ENCODE results near the gene NFAT5. TPM values are rescaled to one million over a fixed set of nuclear protein-coding genes. Genes with fewer than 3 reads are reported as not detected.
A peak's percentile ranks its signal among the peaks of the same experiment; 100 is the strongest.
"Not testable (repeated sequence)": the region's sequence is repeated elsewhere in the genome, so short reads cannot be mapped to it uniquely, and the experiment has no call there.

The NFAT5 gene
- polyA plus RNA-seq, 1 donor from 2014 or later: 9.5 TPM

DNA sequence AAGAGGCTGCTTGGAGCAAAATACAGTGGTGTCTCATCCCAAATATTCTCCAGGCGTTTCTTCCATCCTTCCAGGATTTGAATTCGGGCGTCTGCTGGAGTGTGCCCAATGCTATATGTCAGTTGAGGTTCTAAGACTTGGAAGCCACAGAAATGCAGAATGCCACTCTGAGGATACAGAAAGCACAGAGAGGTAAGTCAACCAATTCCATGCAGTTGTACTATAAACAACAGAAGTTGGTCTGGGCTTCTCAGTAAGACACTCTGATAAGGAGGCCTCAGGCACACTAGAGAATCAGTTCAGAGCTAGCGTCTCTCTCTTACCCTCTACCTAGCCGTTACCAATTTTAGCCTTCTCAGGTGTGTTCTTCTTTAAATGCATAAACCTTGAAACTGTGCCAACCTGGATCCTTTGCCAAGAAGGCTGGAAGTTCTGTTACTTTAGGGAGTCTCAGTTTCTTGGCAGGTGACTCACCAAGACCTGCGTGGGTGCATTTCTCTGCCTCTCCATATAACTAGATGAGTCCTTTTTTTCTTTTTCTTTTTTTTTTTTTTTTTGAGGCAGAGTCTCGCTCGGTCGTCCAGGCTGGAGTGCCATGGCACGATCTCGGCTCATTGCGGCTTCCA lies 145.5 kb downstream of the NFAT5 start:
- Mint-ChIP-seq H3K27ac (peak overlapping the region in 1 of 3 donors; percentile 69), H3K4me1 (peaks cover 0 to 4% (median 3%) of the 10 kb centered on the region in 3 donors), H3K9me3 (no peaks in the 10 kb centered on the region), H3K27me3 (no peaks in the 10 kb centered on the region), H3K36me3 (no peaks in the 10 kb centered on the region), H3K4me3 (no peak overlapping the region)

DNA sequence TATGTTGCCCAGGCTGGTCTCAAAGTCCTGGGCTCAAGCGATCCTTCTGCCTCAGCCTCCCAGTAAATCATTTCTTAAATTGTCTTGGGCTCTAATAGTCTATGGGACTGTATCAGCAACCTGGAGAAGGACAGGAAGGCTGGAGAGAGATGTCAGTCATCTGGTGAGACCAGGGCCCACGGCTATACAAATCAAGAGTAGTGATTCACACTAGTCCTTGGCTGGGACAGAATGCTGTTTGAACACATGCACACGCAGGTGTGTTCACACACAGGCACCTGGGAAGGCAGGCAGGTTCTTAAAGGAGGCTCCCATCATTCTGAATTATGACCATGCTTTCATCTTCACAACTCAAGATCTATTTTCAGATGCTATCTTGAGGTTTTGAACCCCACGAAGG lies 146.5 kb downstream of the NFAT5 start:
- H3K36me3 Mint-ChIP-seq: no peaks in the 10 kb centered on the region
- no peak overlapping the region for H3K27ac Mint-ChIP-seq
- no peaks in the 10 kb centered on the region for H3K9me3 Mint-ChIP-seq
- H3K4me3 Mint-ChIP-seq: no peak overlapping the region
- H3K4me1 Mint-ChIP-seq: peaks cover 0 to 4% (median 3%) of the 10 kb centered on the region in 3 donors
- no peaks in the 10 kb centered on the region for H3K27me3 Mint-ChIP-seq

DNA sequence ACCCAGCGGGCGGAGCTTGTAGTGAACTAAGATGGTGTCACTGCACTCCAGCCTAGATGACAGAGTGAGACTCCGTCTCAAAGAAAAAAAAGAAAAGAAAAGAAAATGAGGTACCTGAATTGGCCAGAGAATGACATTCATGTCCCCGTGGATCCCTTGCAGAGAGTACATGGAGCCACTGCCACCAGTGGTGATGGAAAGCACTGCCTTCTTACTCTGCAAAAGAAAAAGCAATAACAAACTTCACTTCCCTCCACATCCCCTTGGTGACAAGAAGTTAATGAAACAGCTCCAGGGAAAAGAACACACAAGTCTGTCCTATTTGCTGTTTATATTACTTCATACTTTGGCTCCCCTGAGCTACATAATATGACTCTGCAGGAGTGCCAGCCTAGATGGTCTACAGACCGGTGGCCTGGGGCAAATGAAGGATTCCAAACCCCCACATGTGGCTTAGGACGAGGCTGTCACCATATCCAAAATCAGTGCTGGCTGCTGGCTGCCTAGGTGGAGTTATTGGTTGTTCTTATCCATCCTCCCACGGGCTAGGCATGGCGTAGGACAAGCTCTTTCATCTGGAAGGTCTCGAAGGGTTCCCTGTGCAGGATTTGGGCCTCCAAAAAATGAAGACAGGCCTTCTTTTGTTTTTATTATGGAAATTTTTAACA lies 147.3 kb downstream of the NFAT5 start:
- Mint-ChIP-seq H3K36me3 (no peaks in the 10 kb centered on the region), H3K27ac (no peak overlapping the region)

DNA sequence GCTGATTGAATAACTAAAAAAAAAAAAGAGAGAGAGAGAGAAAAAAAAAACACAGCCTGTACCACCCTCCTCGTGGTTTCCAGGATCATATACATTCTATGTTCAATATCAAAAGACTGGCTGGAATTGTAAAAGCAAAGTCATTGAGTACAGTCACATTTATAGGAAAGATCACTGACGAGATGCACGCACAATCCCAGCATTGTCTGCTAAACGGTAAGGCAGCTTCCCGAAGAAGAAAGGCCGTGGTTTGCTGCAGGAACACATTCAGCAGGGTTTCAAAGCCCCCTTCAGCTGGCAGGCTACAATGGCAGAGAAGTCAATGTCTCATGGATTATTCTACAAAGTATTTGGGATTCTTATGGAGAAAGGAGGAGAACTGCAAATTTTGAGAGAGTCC lies 151.3 kb downstream of the NFAT5 start:
- Mint-ChIP-seq H3K4me3 (no peak overlapping the region), H3K4me1 (no peaks in the 10 kb centered on the region), H3K36me3 (no peaks in the 10 kb centered on the region), H3K27ac (no peak overlapping the region), H3K27me3 (no peaks in the 10 kb centered on the region), H3K9me3 (no peaks in the 10 kb centered on the region)

More for the DNA sequence above, 147.3 kb downstream of the NFAT5 start:
- Mint-ChIP-seq H3K9me3 (no peaks in the 10 kb centered on the region), H3K27me3 (no peaks in the 10 kb centered on the region), H3K4me3 (no peak overlapping the region), H3K4me1 (peaks cover 0 to 3% (median 3%) of the 10 kb centered on the region in 3 donors)

DNA sequence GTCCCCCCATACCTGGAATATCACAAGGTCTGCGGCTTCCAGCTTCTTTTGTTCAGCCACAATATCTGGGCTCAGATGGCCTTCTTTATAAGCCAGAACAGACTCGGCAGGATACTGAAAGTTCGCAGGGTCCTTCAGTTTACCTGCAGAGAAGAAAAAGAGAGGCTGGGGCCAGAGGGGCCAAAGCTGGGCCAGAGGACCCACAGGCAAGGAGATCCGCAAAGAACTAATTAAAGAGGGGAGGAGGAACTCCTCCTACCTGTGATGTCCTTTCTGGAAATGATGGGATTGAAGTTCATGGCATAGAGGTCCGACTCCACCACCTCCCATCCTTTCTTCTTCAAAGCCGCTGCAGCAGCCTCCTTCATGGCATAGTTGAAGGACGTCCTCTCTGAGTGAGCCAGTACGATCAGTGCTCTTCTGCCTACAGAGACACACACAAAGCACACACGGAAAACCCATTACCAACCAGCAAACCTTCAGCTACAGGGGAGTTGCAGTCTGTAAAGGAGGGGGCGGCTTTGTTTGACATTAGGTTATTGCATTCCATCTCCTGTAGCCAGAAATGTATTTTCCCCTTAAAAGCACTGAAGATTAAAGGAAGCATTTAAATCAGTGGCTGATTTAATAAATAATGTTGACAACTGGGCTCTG lies 152.5 kb downstream of the NFAT5 start:
- no peak overlapping the region for H3K27ac Mint-ChIP-seq
- H3K4me1 Mint-ChIP-seq: no peaks in the 10 kb centered on the region
- H3K9me3 Mint-ChIP-seq: no peaks in the 10 kb centered on the region
- no peak overlapping the region for H3K4me3 Mint-ChIP-seq
- H3K27me3 Mint-ChIP-seq: no peaks in the 10 kb centered on the region
- no peaks in the 10 kb centered on the region for H3K36me3 Mint-ChIP-seq

DNA sequence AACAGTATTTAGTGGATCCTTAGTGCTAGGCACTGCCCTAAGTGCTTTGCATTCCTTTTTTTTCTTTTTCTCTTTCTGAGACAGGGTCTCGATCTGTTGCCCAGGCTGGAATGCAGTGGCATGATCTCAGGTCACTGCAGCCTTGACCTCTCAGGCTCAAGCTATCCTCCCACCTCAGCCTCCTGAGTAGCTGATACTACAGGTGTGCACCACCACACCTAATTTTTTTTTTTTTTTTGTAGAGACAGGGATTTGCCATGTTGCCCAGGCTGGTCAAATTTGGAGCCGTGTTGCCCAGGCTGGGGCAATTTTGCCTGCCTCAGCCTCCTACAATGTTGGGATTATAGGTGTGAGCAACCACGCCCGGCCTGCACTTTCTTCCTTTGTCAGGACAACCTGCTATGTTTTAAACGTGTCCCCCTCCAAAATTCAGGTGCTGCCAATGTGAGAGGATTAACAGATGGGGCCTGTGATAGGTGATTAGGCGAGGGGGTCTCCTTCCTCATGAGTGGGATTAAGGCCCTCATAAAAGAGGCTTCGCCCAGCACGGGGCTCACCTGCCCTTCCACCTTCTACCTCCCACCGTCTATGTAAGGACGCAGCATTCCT lies 155.2 kb downstream of the NFAT5 start:
- H3K9me3 Mint-ChIP-seq: no peaks in the 10 kb centered on the region
- H3K27ac Mint-ChIP-seq: no peak overlapping the region
- H3K4me1 Mint-ChIP-seq: peaks cover 0 to 4% (median 3%) of the 10 kb centered on the region in 3 donors
- no peaks in the 10 kb centered on the region for H3K27me3 Mint-ChIP-seq
- no peaks in the 10 kb centered on the region for H3K36me3 Mint-ChIP-seq
- no peak overlapping the region for H3K4me3 Mint-ChIP-seq

DNA sequence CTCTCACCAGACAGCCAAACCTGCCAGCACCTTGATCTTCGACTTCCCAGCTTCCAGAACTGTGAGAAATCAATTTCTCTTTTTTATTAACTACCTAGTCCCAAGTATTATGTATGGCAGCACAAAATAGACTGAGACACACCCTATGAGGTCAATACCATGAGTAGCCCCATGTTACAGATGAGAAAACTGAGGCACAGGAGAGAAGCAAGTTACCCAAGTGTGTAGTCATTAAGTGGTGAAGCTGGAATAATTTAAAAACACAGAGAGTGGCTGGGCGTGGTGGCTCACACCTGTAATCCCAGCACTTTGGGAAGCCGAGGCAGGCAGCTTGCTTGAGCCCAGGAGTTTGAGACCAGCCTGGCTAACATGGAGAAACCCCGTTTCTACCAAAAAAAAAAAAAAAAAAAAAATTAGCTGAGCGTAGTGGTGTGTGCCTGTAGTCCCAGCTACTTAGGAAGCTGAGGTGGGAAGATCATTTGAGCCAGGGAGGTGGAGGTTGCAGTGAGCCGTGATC lies 155.7 kb downstream of the NFAT5 start:
- Mint-ChIP-seq H3K27ac (no peak overlapping the region), H3K4me3 (peak overlapping the region in 1 of 4 donors; percentile 54), H3K27me3 (no peaks in the 10 kb centered on the region), H3K9me3 (no peaks in the 10 kb centered on the region), H3K36me3 (no peaks in the 10 kb centered on the region), H3K4me1 (peaks cover 2 to 9% (median 8%) of the 10 kb centered on the region in 3 donors)

DNA sequence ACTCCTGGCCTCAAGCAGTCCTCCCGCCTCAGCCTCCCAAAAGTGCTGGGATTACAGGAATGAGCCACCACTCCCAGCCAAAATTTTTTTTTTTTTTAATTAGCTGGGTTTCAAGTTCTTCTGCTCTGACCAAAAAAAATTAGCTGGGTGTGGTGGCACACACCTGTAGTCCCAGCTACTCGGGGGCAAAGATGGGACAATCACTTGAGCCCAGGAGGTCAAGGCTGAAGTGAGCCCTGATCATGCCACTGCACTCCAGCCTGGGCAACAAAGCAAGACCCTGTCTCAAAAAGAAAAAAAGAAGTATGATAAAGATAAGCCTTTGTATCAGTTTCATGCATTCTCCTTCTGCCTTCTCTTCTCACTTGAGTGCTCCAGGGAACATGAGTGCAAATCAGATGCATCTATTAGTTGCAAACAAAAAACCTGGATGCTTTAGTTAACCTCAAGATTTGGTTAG lies 158.7 kb downstream of the NFAT5 start:
- Mint-ChIP-seq H3K36me3 (no peaks in the 10 kb centered on the region), H3K27me3 (no peaks in the 10 kb centered on the region), H3K27ac (peak overlapping the region in 1 of 3 donors; percentile 34), H3K4me3 (peak overlapping the region in 1 of 4 donors; percentile 87), H3K9me3 (no peaks in the 10 kb centered on the region), H3K4me1 (peaks cover 9 to 14% (median 13%) of the 10 kb centered on the region in 3 donors)

DNA sequence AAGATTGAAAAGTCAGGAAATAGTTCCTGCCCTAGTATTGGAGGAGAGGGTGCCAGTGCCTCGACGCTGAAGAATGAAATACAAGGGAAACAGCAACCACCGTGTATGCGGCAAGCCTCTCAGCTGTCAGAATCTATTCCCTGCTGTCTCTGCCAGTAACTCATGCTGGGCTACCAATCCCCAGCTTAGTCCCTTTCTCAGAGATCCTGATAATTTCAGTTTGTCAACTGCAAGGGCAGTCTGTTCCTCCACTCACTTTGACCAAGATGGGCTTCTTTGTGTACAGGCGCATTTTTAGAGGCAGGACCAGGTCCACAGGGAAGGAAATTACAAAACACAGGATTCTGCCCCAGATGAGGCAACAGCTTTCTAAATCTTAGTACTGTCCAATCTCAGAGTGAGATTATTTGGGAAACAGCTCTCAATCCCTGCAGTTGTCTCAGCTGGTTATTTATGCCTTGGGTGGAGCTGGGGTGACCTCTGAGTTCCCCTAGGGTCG lies 159.3 kb downstream of the NFAT5 start:
- Mint-ChIP-seq H3K27ac (peak overlapping the region in 1 of 3 donors; percentile 34), H3K9me3 (no peaks in the 10 kb centered on the region), H3K4me1 (peaks cover 9 to 16% (median 13%) of the 10 kb centered on the region in 3 donors), H3K27me3 (no peaks in the 10 kb centered on the region), H3K36me3 (peaks cover 2% of the 10 kb centered on the region), H3K4me3 (peak overlapping the region; percentile 30 to 94 (median 82))

DNA sequence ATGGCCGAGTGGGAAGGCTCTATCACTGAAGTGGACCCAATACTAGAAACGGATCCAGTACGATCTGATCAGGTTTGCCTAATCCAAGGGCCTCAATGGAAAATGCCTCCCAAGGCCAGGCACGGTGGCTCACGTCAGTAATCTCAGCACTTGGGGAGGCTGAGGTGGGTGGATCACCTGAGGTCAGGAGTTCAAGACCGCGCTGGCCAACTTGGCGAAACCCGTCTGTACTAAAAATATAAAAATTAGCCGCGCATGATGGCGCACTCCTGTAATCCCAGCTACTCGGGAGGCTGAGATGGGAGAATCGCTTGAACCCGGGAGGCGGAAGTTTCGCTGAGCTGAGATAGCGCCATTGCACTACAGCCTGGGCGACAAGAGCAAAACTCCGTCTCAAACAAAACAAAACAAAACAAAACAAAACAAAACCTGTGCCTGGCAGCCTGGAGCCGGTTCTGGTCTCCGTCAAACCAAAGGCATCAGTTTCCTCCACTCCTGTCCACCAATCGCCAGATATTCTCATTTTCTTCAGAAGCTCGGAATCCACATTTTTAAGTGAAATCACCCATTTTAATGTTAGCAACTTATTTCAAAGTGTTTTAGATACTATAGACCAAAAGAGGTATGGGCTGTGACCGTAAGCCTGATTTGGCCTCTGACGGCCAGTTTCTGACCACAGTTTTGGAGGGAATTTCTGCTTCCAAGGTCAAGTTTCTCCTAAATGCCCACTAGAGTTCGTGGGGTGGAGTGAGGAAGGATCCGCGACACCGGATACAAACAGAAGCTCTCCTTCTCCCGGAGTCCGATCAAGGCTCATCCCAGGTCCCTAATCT lies 159.9 kb downstream of the NFAT5 start:
- Mint-ChIP-seq H3K9me3 (no peaks in the 10 kb centered on the region), H3K4me1 (peaks cover 9 to 16% (median 13%) of the 10 kb centered on the region in 3 donors), H3K4me3 (peak overlapping the region; percentile 87 to 97 (median 92)), H3K36me3 (peaks cover 2% of the 10 kb centered on the region), H3K27me3 (no peaks in the 10 kb centered on the region), H3K27ac (peak overlapping the region; percentile 80 to 93 (median 89))

DNA sequence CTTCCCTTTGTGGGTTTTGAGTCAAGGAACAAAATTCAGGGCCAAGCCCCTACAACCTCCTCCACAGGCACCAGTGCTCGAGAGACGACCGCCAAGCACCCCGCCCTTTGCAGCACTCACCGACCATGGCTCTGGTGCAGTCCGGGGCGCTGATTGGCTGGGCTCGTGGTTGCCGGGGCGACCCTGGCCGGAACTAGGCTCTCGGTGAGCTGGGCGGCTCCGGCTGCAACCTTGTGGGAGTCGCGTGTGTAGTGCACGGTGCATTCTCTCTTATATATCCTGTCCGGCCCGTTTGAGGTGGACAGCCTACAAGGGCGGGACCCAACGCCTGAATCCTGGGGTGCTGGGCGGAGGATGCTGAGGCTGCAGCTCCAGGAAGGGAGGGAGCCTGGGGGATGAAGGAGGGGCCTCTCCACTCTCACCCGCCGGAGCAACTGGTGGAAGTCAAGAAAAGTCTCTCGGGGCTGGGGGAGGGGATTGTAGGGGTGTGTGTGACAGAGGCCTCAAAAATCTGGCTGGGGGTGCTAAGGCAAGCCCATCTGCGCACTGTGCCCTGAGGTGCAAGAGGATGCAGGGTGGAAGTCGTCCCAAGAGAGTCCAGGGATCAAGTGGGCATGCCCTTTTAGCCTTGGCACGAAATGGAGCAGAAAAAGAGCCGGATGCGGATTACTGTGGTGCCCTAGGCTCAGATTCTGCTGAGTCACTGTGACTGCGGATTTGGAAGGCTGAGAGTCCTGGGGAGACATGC lies 160.7 kb downstream of the NFAT5 start, which contains the start of gene NQO1:
NQO1 (minus strand) TSS at position 248 of the 748 bp plus-strand sequence; CDS start at position 127, 121 bp downstream.
- Mint-ChIP-seq H3K27me3 (no peaks in the 10 kb centered on the region), H3K4me1 (peaks cover 9 to 16% (median 13%) of the 10 kb centered on the region in 3 donors), H3K9me3 (no peaks in the 10 kb centered on the region), H3K27ac (peak within 1 kb of the TSS; percentile 80 to 93 (median 89)), H3K36me3 (peaks cover 2% of the 10 kb centered on the region), H3K4me3 (peak within 1 kb of the TSS; percentile 87 to 97 (median 92))

DNA sequence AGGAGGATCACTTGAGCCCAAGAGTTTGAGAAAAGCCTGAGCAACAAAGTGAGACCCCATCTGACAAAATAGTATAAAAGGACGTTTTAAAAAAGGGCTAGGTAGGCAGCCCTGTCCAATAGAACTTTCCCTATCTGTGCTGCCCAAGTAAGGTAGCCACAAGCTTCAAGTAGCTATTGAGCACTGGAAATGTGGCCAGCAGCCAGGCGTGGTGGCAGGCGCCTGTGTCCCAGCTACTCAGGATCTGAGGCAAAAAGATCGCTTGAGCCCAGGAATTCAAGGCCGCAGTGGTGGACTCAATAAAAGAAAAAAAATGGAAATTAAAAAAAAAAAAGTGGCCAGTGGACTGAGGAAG lies 162.1 kb downstream of the NFAT5 start:
- Mint-ChIP-seq H3K4me1 (peaks cover 9 to 16% (median 13%) of the 10 kb centered on the region in 3 donors), H3K27ac (peak overlapping the region in 1 of 3 donors; percentile 14), H3K4me3 (peak overlapping the region in 2 of 4 donors; percentile 6 to 73), H3K9me3 (no peaks in the 10 kb centered on the region), H3K27me3 (no peaks in the 10 kb centered on the region), H3K36me3 (peaks cover 4% of the 10 kb centered on the region)

DNA sequence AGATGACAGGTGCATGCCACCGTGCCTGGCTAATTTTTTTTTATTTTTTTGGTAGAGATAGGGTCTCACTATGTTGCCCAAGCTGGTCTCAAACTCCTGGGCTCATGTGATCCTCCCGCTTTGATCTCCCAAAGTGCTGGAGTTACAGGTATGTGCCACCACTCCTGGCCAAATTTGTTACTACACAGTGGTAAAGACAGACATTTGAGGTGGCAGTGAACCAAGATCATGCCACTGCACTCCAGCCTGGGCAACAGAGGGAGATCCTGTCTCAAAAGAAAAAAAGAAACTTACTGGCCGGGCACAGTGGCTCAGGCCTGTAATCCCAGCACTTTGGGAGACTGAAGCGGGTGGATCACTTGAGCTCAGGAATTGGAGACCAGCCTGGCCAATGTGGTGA lies 163.3 kb downstream of the NFAT5 start:
- not testable (repeated sequence) for H3K27me3 Mint-ChIP-seq, H3K27ac Mint-ChIP-seq, H3K36me3 Mint-ChIP-seq, H3K9me3 Mint-ChIP-seq
- Mint-ChIP-seq H3K4me3 (peak overlapping the region in 1 of 4 donors; percentile 75), H3K4me1 (peaks cover 9 to 16% (median 13%) of the 10 kb centered on the region in 3 donors)

Data from IgD-negative memory B cell (primary cell).